Measurements from ENCODE around the gene ASMT.
"Not testable (repeated sequence)": the region's sequence is repeated elsewhere in the genome, so short reads cannot be mapped to it uniquely, and the experiment has no call there.

ASMT gene

DNA sequence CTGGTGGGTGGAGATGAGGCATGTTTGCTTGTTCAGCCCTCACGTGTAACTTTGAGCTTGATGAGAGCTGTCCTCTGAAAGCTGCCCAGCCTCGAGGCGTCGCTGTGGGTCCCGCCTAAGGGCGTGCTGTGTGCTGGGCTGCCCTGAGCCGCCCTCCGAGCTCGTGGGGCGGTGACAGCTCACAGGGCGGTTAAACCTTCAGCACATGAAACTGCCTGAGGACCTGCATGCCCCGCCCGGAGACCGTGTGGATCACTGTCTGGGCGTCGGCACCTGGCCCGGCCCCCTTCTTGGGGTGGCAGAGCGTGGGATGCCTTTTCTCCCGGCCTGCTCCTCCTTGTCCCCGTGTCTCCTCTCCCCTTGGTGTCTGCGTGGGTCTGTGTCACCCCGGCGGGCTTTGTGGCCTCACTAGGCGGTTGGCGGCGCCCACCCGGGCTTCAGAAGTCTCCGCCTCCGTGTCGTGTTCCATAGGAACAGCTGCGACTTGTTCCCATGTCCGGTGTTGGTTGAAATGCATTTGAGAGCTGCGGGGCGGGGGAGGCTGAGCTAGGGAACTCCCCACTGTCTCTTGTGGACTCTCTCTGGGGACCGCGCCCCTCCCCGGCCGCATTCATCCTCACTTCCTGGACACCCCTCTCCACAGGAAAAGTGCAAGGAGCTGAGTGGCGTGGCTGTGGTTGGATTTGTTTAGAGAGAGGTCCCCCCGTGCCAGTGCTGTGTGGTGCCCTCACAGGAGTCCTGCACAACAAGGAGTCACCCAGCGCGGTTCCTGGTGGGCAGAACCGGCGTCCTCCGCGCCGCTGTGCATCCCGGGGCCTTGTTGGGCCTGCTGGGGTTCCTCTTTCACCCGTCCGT lies 16.6 kb upstream of the ASMT start:
- no peak for DNase-seq

GRCh38 chrX:1598876-1599790 lies 15.7 kb upstream of the ASMT start:
- DNase-seq = no peak

DNA sequence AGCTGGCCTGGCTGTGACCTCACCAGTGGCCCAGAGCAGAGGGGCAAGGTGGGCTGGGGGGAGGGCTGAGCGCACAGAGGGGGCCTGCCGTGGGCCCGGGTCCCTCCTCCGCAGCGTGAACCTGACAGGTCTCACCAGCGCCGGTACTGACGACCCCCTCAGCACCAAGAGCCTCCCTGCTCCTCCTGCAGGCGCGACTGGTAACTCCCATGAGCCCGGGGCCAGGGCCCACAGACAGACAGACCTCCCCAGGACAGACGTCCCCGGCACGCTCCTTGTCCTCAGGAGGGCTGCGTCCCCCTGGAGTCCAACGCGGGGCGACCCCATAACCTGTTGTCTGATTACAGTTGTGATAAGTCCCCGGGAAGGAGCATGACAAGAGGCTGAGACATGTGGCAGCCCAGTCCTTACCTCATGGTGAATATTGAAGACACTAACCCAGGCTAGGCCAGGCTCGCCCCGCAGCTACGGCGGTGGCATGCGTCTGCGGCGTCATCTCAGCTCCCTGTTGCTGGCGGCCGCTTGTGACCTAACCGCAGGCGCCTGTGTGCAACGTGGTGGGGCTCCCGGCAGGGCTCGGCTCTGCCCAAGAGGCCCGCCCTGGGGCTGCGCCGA lies 15.0 kb upstream of the ASMT start:
- no peak for DNase-seq

DNA sequence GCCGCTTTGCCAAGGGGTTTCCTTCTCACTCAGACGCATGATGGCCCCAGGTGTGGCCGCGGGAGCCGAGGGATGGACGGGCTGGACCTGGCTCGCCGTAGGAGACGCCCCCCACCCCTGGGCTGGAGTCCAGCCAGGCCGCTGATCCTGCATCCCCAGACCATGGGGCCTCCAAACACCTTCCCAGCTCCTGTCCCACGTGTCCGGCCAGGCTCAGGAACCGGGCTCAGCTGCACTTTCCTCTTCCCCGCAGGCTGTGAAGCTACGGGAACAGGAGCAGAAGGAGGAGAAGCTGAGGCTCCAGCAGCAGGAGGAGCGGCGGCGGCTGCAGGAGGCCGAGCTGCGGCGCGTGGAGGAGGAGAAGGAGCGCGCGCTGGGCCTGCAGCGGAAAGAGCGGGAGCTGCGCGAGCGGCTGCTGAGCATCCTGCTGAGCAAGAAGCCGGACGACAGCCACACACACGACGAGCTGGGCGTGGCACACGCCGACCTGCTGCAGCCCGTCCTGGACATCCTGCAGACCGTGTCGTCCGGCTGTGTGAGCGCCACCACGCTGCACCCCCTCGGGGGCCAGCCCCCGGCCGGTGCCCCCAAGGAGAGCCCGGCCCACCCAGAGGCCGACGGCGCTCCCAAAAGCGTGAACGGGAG lies 14.3 kb upstream of the ASMT start:
- DNase-seq = no peak

DNA sequence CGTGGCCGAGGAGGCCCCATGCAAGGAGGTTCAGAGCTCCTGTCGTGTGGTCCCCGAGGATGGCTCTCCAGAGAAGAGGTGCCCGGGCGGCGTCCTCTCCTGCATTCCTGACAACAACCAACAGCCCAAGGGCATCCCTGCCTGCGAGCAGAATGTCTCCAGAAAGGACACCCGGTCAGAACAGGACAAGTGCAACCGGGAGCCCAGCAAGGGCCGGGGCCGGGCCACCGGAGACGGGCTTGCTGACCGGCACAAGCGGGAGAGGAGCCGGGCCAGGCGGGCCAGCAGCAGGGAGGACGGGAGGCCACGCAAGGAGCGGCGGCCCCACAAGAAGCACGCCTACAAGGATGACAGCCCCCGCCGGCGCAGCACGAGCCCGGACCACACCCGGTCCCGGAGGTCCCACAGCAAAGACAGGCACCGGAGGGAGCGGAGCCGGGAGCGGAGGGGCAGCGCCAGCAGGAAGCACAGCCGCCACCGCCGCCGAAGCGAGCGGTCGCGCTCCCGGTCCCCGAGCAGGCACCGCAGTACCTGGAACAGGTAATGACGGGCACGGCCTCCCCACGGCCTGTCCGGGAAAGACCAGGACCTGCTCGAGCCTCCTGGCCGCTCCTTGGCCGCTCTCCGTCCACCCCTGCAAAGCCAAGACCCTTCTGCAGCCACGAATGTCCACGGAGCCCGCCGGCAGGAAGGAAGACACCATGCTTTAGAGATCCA lies 13.7 kb upstream of the ASMT start:
- no peak for DNase-seq

DNA sequence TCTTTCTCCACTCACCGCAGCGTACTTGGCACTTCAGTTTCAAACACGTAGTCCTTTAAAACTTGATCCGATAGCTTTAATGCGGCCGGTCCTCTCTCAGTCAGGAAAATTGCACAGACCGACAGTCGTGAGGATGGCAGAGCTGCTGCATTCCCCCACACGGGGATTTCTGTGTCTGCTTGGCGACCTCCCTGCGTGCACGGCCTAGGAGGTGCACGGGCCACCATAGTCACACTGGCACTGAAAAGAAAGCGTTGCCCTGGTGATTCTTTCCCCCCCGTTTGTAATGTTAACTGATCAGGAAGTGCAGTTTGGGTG lies 13.1 kb upstream of the ASMT start:
- no peak for DNase-seq

GRCh38 chrX:1602299-1602698 lies 12.6 kb upstream of the ASMT start:
- DNase-seq = no peak

DNA sequence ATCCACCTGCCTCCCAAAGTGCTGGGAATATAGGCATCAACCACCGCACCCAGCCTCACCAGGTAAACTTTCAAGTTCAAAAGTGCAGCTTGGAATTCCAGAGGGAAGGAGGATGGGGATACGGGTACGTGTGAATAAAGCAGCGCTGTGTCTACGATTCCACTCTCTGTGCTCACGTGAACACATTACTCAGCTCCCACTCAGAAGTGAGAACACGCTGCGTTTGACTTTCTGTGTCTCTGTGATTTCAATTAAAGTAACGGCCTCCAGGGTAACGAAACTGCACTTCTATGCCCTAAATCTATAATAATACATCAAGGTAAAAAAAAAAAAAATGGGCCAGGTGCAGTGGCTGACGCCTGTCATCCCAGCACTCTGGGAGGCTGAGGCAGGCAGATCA lies 8.4 kb upstream of the ASMT start:
- no peak for DNase-seq

DNA sequence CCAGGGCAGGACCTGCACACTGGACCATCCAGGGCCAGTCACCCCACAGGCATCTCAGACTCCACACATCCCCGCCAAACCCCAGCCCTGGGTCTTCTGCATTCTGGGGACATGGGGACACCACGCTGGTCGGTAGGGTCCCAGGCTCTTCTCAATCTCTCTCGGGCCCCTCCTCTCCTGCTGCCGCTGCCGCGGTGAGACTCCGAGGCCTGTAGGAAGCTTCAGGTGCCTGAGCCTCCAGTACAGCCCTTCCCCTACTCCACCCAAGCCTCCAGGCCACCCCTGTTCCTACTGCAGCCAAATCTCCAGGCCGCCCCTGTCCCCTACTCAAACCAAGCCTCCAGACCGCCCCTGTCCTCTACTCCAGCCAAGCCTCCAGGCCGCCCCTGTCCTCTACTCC lies 5.5 kb upstream of the ASMT start:
- DNase-seq = no peak

DNA sequence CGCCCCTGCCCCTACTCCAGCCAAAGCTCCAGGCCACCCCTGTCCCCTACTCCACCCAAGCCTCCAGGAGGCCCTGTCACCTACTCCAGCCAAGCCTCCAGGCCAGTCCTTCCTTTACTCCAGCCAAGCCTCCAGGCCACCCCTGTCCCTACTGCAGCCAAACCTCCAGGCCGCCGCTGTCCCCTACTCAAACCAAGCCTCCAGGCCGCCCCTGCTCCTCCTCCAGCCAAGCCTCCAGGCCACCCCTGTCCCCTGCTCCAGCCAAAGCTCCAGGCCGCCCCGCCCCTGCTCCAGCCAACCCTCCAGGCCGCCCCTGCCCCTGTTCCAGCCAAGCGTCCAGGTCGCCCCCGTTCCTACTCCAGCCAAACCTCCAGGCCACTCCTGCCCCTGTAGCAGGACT lies 5.1 kb upstream of the ASMT start:
- no peak for DNase-seq

DNA sequence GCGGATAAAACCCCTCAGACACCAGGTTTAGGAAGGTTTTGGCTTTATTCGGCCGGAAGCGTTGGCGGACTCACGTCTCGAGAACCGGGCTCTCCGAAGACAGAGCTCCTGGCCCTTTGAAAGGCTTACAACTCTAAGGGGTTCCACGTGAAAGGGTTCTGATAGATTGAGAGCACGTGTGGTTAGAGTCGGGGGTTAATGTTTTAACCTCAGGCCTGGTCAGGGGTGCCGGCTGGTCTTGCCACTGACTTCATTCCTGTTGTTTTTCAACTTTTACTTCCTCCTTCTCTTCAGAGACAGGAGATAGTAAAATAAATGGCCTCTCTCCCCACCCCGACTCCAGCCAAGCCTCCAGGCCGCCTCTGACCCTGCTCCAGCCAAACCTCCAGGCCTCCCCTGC lies 4.7 kb upstream of the ASMT start:
- no peak for DNase-seq

DNA sequence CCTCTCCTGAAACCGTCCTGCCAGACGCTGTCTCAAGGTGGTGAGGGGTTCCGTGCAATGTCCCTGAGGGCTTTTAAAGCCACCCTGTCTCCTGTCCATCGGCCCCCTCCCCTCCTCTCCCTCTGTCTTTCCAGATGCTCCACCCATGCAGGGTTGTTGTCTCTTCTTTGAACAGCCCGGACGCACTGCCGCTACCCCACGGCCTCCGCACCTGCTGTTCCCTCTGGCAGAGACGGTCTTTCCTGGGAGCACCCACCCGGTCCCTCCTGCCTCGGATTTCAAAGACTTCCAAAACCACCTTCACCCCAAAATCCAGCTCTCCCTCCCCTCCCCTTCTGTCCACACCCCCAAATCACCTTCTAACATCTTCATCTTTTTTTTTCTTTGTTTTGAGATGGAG lies 4.1 kb upstream of the ASMT start:
- no peak for DNase-seq

DNA sequence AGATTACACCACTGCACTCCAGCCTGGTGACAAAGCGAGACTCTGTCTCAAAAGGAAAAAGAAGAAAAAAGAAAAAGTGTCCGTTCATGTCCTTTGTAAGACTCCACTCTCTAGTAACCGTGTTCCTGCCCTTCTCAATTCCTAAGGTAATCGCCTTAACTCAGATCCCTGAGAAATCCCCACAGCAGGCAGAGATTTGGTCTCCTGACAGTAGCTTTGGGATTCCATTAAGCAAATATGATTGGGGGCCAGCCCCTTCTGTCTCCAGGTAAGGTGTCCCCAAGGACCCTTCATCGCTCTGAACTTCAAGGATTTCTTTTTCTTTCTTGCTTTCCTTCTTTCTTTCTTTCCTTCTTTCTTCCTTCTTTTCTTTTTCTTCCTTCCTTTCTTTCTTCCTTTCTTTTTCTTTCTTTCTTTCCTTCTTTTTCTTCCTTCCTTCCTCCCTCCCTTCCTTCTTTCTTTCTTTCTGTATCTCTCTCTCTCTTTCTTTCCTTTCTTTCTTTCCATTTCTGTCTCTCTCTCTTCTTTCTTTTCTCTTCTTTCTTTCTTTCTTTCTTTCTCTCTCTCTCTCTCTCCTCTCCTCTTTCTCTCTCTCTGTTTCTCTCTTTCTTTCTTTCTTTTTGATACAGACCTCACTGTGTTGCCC lies 2.1 kb upstream of the ASMT start:
- no peak for DNase-seq

DNA sequence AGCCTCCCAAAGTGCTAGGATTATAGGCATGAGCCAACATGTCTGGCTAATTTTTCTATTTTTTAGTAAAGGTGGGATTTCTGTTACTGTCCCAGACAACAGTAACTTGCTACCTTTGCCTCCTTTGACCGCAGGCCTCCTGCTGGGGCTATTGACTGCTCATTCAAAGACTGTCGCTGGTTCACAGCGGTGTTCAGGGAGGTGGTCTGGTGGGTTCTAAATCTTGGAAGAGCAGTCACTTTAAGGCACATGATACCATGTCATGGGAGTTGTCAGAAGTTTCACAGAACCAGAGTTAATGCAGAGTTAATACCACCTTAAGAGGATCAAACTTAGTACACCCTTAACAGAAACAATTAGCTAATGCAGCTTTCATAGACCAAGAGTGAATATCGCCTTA lies 3.8 kb downstream of the ASMT start:
- no peak for DNase-seq

- no peak for DNase-seq
Observed at GRCh38 chrX:1623691-1624090, 8.8 kb downstream of the ASMT start.

DNA sequence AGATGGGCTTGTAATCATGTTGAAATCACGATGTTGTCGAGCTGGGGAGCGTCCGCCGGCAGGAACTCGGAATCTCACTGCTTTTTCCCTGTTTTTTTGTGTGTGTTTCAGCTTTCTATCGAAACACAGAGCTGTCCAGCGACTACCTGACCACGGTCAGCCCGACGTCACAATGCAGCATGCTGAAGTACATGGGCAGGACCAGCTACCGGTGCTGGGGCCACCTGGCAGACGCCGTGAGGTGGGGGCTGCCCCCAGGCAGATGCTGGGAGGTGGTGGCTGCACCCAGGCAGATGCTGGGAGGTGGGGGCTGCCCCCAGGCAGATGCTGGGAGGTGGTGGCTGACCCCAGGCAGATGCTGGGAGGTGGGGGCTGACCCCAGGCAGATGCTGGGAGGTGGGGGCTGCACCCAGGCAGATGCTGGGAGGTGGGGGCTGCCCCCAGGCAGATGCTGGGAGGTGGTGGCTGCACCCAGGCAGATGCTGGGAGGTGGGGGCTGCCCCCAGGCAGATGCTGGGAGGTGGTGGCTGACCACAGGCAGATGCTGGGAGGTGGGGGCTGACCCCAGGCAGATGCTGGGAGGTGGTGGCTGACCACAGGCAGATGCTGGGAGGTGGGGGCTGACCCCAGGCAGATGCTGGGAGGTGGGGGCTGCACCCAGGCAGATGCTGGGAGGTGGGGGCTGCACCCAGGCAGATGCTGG lies 9.4 kb downstream of the ASMT start:
- not testable (repeated sequence) for DNase-seq

- DNase-seq = not testable (repeated sequence)
Observed at GRCh38 chrX:1624861-1625215, 10.0 kb downstream of the ASMT start.

DNA sequence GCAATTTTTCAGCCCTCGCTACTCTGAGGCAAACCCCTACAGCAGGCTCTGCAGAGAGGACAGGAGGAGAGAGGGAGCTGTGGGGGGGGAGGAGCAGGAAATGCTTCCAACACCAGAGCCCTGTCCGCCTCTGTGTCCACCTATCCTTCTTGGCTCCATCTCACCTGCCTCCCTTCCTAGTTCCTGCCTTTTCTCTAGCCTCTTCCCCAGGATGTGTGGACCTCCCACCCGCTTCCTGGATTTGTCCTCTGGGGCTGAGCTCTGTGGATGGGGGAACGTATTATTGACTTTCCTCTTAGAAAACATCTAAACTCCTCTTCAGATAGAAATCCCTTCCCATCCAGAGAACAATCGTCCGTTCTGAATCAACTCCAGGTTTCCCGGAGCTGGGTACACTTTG lies 14.4 kb downstream of the ASMT start:
- DNase-seq = no peak

DNA sequence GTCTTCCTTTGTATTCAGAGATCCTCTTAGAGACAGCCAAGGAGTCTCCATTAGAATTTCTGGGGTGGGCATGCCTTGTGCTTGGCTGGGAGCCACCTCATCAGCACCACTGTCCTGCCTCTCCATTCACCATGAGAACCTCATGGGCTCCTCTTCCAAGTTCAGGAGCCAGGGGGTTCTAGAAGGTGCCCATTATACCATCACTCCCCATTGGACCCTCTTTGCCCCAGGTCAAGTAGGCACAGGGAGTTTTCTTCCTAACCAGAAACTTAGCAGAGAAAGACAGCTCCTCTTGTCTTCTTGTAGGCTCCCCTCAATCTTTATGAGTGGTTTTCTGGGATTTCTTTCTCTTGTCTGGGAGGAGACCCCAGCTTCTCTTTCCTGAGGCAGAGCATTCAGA lies 31.1 kb downstream of the ASMT start:
- no peak for DNase-seq

- no peak for DNase-seq
Observed at GRCh38 chrX:1649621-1650020, 34.8 kb downstream of the ASMT start.

DNA sequence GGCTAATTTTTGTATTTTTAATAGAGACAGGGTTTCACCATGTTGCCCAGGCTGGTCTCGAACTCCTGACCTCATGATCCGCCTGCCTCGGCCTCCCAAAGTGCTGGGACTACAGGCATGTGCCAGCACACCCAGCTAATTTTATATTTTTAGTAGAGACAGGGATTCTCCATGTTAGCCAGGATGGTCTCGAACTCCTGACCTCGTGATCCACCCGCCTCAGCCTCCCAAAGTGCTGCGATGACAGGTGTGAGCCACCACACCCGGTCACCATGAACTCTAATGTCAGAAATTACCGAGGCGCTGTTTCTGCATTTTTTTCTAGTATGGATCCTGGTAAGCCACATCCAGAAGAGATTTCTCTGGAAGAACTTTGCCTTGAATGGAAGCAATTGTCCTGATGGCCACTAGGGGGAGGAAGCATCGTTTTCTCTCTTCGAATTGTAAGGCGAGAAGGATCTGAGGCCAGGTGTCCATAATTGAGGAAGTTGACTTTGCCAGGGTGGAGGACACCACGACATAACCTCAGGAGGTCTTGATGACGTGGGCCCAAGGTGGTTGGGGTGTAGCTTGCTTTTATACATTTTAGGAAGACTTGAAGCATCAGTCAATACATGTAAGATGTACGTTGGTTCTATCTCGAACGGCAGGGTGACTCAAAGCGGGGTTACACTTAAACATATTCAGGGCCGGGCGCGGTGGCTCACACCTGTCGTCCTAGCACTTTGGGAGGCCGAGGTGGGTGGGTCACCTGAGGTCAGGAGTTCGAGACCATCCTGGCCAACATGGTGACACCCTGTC lies 37.4 kb downstream of the ASMT start:
- DNase-seq = not testable (repeated sequence)
